A673 (cell line): Measurements from ENCODE around the gene ERP29.

ENCODE experiments used
- EZH2 ChIP-seq: fragments of 200-600 bp; sonication (generic); IDR thresholded peaks from 2 replicates; pipeline ENCODE4 v1.6.1; 2017; ENCODE audit warnings: borderline replicate concordance, low read depth, mild to moderate bottlenecking, mixed read lengths, antibody characterized with exemption, low read length; ENCODE audit not compliant: poor library complexity, severe bottlenecking
- TF ChIP-seq, protein P1 (sequence below): fragments of 300-800, 200-600 bp; sonication (generic); conservative IDR thresholded peaks from 2 replicates; pipeline ENCODE4 v1.5.1; 2017; ENCODE audit warnings: low read depth, mild to moderate bottlenecking, antibody characterized with exemption, low read length, moderate library complexity, mixed read lengths

- TF ChIP-seq, protein P1, sequence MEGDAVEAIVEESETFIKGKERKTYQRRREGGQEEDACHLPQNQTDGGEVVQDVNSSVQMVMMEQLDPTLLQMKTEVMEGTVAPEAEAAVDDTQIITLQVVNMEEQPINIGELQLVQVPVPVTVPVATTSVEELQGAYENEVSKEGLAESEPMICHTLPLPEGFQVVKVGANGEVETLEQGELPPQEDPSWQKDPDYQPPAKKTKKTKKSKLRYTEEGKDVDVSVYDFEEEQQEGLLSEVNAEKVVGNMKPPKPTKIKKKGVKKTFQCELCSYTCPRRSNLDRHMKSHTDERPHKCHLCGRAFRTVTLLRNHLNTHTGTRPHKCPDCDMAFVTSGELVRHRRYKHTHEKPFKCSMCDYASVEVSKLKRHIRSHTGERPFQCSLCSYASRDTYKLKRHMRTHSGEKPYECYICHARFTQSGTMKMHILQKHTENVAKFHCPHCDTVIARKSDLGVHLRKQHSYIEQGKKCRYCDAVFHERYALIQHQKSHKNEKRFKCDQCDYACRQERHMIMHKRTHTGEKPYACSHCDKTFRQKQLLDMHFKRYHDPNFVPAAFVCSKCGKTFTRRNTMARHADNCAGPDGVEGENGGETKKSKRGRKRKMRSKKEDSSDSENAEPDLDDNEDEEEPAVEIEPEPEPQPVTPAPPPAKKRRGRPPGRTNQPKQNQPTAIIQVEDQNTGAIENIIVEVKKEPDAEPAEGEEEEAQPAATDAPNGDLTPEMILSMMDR, result no peak
- TF ChIP-seq EZH2, result no peak
Measured at GRCh38 chr12:111981987-111982386, 31.2 kb upstream of the ERP29 start.
